K562 (cell line): ENCODE data around the gene FUT8. TPM values are rescaled to one million over a fixed set of nuclear protein-coding genes. Genes with fewer than 3 reads are reported as not detected.
A peak's percentile ranks its signal among the peaks of the same experiment; 100 is the strongest.

Source experiments
- ATAC-seq: fragments of 200-7000 bp; cut with Tn5 transposase; 3 replicates; pipeline ENCODE4 v1.9.1; 2020; ENCODE audit warnings: moderate library complexity
- BruUV-seq: library from RNA; stranded (reverse); fragments of 400-500 nt; replicated peaks from 2 replicates; lab custom pipeline; 2021; lab: Mats Ljungman, UMichigan
- CTCF ChIA-PET: fragments of 300-600 bp; formaldehyde crosslinking; extraction: SDS; loops from one replicate; lab custom pipeline; 2021; ENCODE audit warnings: low intra/inter-chr PET ratio; lab: Yijun Ruan, JAX
- POLR2A ChIA-PET: fragments of 300-600, 350-650 bp; sonication (Branson Sonifier 250); formaldehyde crosslinking; extraction: SDS; loops from one replicate; lab custom pipeline; 2021; ENCODE audit warnings: antibody characterized with exemption, inconsistent platforms; lab: Yijun Ruan, JAX
- DNase-seq, 4 experiments: peaks; one replicate each; pipeline versions ENCODE4 v3.0.0 to v3.0.0-alpha.2; 2011 to 2018; ENCODE audit warnings: low spot score in 3 of 4, mixed read lengths in 3 of 4; ENCODE audit errors: extremely low read depth in 1 of 4
- FAIRE-seq: peaks from 2 replicates; lab custom pipeline; 2011; peaks lifted over from hg19 to GRCh38; lab: Jason Lieb, UNC
- H2AFZ ChIP-seq: 2 replicates; pipeline ENCODE4 v1.6.0; 2011; ENCODE audit warnings: low read depth, low read length, control low read depth, inconsistent platforms
- H3K27ac ChIP-seq: fragments of 200-600 bp; 3 replicates; pipeline ENCODE4 v1.8.0; 2011; ENCODE audit warnings: low read depth, mild to moderate bottlenecking, control low read depth, inconsistent platforms, low read length, moderate library complexity, mixed read lengths; ENCODE audit errors: extremely low read depth
- H3K27me3 ChIP-seq, 2 experiments: fragments of 300-600 bp in 1 of 2; 2 replicates in 1 of 2; 3 replicates in 1 of 2; pipeline versions ENCODE4 v1.6.0 to v1.8.0; 2011; ENCODE audit warnings: inconsistent platforms in 2 of 2, low read length in 2 of 2, mild to moderate bottlenecking in 1 of 2, mixed read lengths in 1 of 2, moderate library complexity in 1 of 2; ENCODE audit not compliant: control insufficient read depth in 2 of 2, insufficient read depth in 2 of 2
- H3K36me3 ChIP-seq: fragments of 300-600 bp; 3 replicates; pipeline ENCODE4 v1.8.0; 2011; ENCODE audit warnings: mild to moderate bottlenecking, low read length, inconsistent platforms; ENCODE audit not compliant: control insufficient read depth, insufficient read depth
- H3K4me1 ChIP-seq, 2 experiments: fragments of 200-600 bp in 1 of 2; replicated peaks in 1 of 2; 2 replicates in 1 of 2; 3 replicates in 1 of 2; pipeline versions ENCODE4 v1.5.1 to v1.8.0; 2011; ENCODE audit warnings: inconsistent platforms in 2 of 2, low read length in 2 of 2, mild to moderate bottlenecking in 1 of 2, mixed read lengths in 1 of 2, moderate library complexity in 1 of 2; ENCODE audit not compliant: control insufficient read depth in 2 of 2, insufficient read depth in 2 of 2
- H3K4me2 ChIP-seq: 2 replicates; pipeline ENCODE4 v1.6.1; 2011; ENCODE audit warnings: low read length, control low read depth, inconsistent platforms, mixed read lengths; ENCODE audit not compliant: insufficient read depth
- H3K4me3 ChIP-seq: fragments of 200-600 bp; sonication (generic), shearing (Covaris generic); 2 replicates; pipeline ENCODE4 v1.5.1; 2016; ENCODE audit warnings: control low read depth, inconsistent platforms
- H3K79me2 ChIP-seq: fragments of 200-600 bp; 3 replicates; pipeline ENCODE4 v1.8.0; 2011; ENCODE audit warnings: low read length, inconsistent platforms; ENCODE audit not compliant: control insufficient read depth, insufficient read depth
- H3K9ac ChIP-seq, 2 experiments: 2 replicates each; pipeline versions ENCODE4 v1.6.0 to v1.6.1; 2011; ENCODE audit warnings: low read depth in 2 of 2, low read length in 2 of 2, control low read depth in 1 of 2, inconsistent platforms in 1 of 2, mild to moderate bottlenecking in 1 of 2, mixed read lengths in 1 of 2; ENCODE audit not compliant: insufficient read depth in 1 of 2
- H3K9me1 ChIP-seq: one replicate; pipeline ENCODE4 v1.6.0; 2011; ENCODE audit warnings: inconsistent platforms, mild to moderate bottlenecking, low read length, moderate library complexity; ENCODE audit not compliant: control insufficient read depth, insufficient read depth
- H3K9me3 ChIP-seq: replicated peaks from 2 replicates; pipeline ENCODE4 v1.5.1; 2011; ENCODE audit warnings: low read depth, low read length, inconsistent platforms; ENCODE audit not compliant: control insufficient read depth, insufficient read depth
- H4K20me1 ChIP-seq: replicated peaks from 2 replicates; pipeline ENCODE4 v1.6.1; 2011; ENCODE audit warnings: low read length, inconsistent platforms, mixed read lengths; ENCODE audit not compliant: control insufficient read depth, insufficient read depth
- ARID1B ChIP-seq: fragments of 450-650 bp; IDR thresholded peaks from 2 replicates; pipeline ENCODE4 v1.6.1; 2016; ENCODE audit warnings: antibody characterized with exemption, mild to moderate bottlenecking, inconsistent platforms
- ATF4 ChIP-seq: fragments of 450-650 bp; formaldehyde crosslinking; IDR thresholded peaks from 2 replicates; pipeline ENCODE4 v1.4.0; 2022; ENCODE audit warnings: mild to moderate bottlenecking, moderate library complexity
- ELF4 ChIP-seq: fragments of 450-650 bp; formaldehyde crosslinking; IDR thresholded peaks from 2 replicates; pipeline ENCODE4 v1.4.0; 2022; ENCODE audit warnings: missing genetic modification characterization
- GATA2 ChIP-seq: sonication (generic); formaldehyde crosslinking; IDR thresholded peaks from 2 replicates; pipeline ENCODE4 v1.4.0; 2020; ENCODE audit warnings: mild to moderate bottlenecking, missing genetic modification reagents
- GTF2A2 ChIP-seq: IDR thresholded peaks from 2 replicates; pipeline ENCODE4 v1.6.1; 2016; ENCODE audit warnings: mild to moderate bottlenecking, missing genetic modification characterization, missing compliant biosample characterization
- MEF2A ChIP-seq: IDR thresholded peaks from 2 replicates; pipeline ENCODE4 v1.6.1; 2011; ENCODE audit warnings: low read depth, mild to moderate bottlenecking, low read length, moderate library complexity; ENCODE audit not compliant: control insufficient read depth
- MEIS2 ChIP-seq: fragments of 450-650 bp; IDR thresholded peaks from 2 replicates; pipeline ENCODE4 v1.6.1; 2014; ENCODE audit warnings: mild to moderate bottlenecking; ENCODE audit not compliant: partially characterized antibody
- MNT ChIP-seq, 2 experiments: fragments of 450-650 bp; conservative IDR thresholded peaks; 2 replicates each; pipeline ENCODE4 v1.6.1; 2017; ENCODE audit warnings: mild to moderate bottlenecking in 2 of 2, moderate library complexity in 2 of 2
- MYBL2 ChIP-seq, 2 experiments: fragments of 450-650 bp in 1 of 2; sonication (generic) in 1 of 2; formaldehyde crosslinking in 1 of 2; IDR thresholded peaks; 2 replicates each; pipeline versions ENCODE4 v1.6.1 to v1.8.1; 2017 to 2022; ENCODE audit warnings: borderline replicate concordance in 1 of 2, inconsistent platforms in 1 of 2, low read depth in 1 of 2, mild to moderate bottlenecking in 1 of 2, missing genetic modification reagents in 1 of 2, moderate library complexity in 1 of 2
- NRF1 ChIP-seq, 2 experiments: fragments of 450-650 bp; IDR thresholded peaks in 1 of 2; conservative IDR thresholded peaks in 1 of 2; 2 replicates each; pipeline ENCODE4 v1.6.1; 2014; ENCODE audit warnings: mild to moderate bottlenecking in 2 of 2
- PKNOX1 ChIP-seq: fragments of 450-650 bp; IDR thresholded peaks from 2 replicates; pipeline ENCODE4 v1.6.1; 2016
- XRCC3 ChIP-seq: fragments of 450-650 bp; IDR thresholded peaks from 2 replicates; pipeline ENCODE4 v1.6.1; 2017; ENCODE audit warnings: mild to moderate bottlenecking, moderate library complexity
- ZNF146 ChIP-seq: IDR thresholded peaks from one replicate; pipeline ENCODE4 v1.6.1; 2018; ENCODE audit warnings: missing compliant biosample characterization; ENCODE audit not compliant: unreplicated experiment
- ZNF174 ChIP-seq: fragments of 250-450 bp; sonication (Bioruptor Pico); IDR thresholded peaks from 2 replicates; pipeline ENCODE4 v1.4.0; 2020; ENCODE audit warnings: mild to moderate bottlenecking
- ZNF311 ChIP-seq: fragments of 250-450 bp; sonication (Bioruptor Pico); IDR thresholded peaks from 2 replicates; pipeline ENCODE4 v1.4.0; 2020; ENCODE audit warnings: mild to moderate bottlenecking, moderate library complexity
- ZNF696 ChIP-seq: fragments of 250-450 bp; sonication (Bioruptor Pico); conservative IDR thresholded peaks from 2 replicates; pipeline ENCODE4 v1.4.0; 2020; ENCODE audit warnings: mild to moderate bottlenecking, moderate library complexity
- WGBS: fragments of 100-300 bp; shearing (Covaris generic); methylation state at CpG from one replicate; pipeline ENCODE4 v1.1.6; 2016; ENCODE audit warnings: low coverage, mixed read lengths; ENCODE audit not compliant: insufficient coverage; ENCODE audit errors: missing lambda C conversion rate; 5-methylcytosine and 5-hydroxymethylcytosine counted together
- in situ Hi-C: fragments of 300-500 bp; cut with MboI; formaldehyde crosslinking; loops from 4 replicates; pipeline ENCODE4 v1.15.0; 2018; ENCODE audit warnings: inconsistent platforms, mixed read lengths
- intact Hi-C: fragments of 100-400 bp; cut with micrococcal nuclease; formaldehyde crosslinking; loops from 2 replicates; pipeline ENCODE4 v1.14.2; 2022
- polyA plus RNA-seq, 8 experiments: library from polyadenylated mRNA; depleted of rRNA in 4 of 8; stranded (reverse) in 5 of 8; unstranded in 3 of 8; fragments of >200 nt; fragmentation: Nextera tagmentation in 2 of 8; fragmentation: Illumina TruSeq in 1 of 8; extraction: Ambion mirVana in 2 of 8; extraction: Trizol in 1 of 8; gene quantifications; 2 replicates each; pipeline versions ENCODE4 v1.2.1 to v1.2.3, GENCODE V29; 2011 to 2014; ENCODE audit warnings: inconsistent platforms in 1 of 8, missing spikeins in 1 of 8
- total RNA-seq, 7 experiments: library from RNA; depleted of rRNA in 6 of 7; stranded (reverse); fragments of >200 nt in 6 of 7; fragmentation: Illumina TruSeq in 2 of 7; extraction: Trizol in 2 of 7; gene quantifications; 2 replicates each; pipeline versions ENCODE4 v1.2.1 to v1.2.3, GENCODE V29; 2011 to 2021; ENCODE audit warnings: low replicate concordance in 1 of 7

The FUT8 gene
- total and polyA plus RNA-seq, 9 of the 15 experiments (the other 6 are each of a cell fraction or from before 2014, with no cell fraction given), result 4.1 to 15.2 (median 7.8) TPM

DNA sequence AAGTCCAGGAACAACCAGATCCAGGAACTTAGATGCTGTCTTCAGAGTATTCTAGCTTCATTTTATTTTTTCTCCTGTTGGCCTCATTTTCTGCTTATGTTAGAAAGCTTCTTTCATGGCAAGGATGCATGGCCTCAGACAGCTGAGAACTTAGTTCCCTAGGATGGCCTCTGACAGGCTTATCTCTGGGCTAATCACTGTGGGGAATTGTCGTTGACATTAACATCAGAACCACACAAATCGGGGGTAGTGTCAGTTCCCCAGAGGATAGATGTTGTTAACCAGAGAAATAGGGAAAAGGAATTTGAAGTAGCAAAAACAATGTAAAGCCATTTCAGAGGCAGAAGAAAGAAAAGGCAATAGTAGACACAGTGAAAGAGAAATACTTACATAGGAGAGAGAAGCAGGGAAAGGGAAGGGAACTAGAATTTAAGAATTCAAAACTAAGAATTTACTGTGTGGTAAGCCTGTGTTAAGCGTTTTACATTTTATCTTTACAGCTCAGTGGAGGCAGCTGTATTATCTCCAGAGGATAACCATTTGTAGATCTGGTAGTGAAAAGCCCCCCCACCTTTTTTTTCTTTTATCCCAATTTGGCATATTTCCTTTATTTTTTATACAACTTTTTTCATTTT is 21.8 kb downstream of the FUT8 start (continued):
- TF ChIP-seq ZNF311 (peak; percentile 36; the same call in 1 of the 2 replicates), ARID1B (peak; percentile 73), PKNOX1 (peak; percentile 68), MYBL2 (IDR thresholded peaks at IDR 0.05; ENCODE audit: low read depth) (no peak), MYBL2 (CRISPR knock-in tag; IDR thresholded peaks at IDR 0.05; ENCODE audit: borderline replicate concordance) (no peak)

DNA sequence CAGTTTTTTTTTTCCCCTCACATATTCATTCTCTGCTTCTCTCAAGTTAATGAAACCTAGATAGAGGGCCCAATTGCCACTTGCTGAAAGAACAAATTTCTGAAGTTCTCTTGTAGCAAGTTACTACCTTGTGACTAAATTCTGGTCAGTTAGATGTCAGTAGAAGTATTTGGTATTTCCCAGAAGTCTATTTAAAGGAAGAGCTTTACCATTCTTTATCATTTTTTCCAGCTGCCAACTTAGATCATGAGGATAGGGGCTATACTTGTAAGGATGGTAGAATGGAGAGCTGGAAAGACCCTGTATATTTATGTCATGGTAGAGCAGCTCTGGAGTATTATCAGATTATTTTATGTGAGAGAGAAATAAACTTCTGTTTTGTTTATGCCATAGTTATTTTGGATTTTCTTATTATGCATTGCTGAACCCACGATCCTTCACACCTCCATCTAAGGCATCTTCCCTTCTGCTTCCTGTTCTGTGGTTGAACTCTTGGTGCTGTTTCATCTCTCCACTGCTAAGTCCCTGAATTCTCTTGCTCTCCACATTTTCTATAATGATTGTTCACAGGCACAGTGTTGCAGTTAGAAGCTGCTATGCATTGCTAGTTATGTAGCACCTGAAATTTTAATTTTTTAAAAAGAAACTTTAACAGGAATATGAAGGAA is 25.9 kb downstream of the FUT8 start:
- intact Hi-C loops, result loop anchor here (2.0 to 5.0 kb wide), 2 partner anchors 16 to 44 kb away; no protein-coding TSS in a partner anchor
- Histone ChIP-seq H3K9me3 (no peaks in the 10 kb centered on the region; the same call in none of the 2 replicates), H3K9ac (peak overlapping the region in 1 of 2 experiments; percentile 49; a peak in 1 of 4 replicates), H3K4me2 (peak overlapping the region; percentile 36; the same call in 1 of the 2 replicates), H3K4me3 (no peak overlapping the region), H3K79me2 (peaks cover 29% of the 10 kb centered on the region), H3K27ac (peak overlapping the region; percentile 80), H3K27me3 (no peaks in the 10 kb centered on the region), H3K9me1 (no peaks in the 10 kb centered on the region), H3K36me3 (no peaks in the 10 kb centered on the region), H3K4me1 (peaks cover 6 to 50% of the 10 kb centered on the region in 2 experiments; a peak in 4 of 5 replicates), H4K20me1 (no peaks in the 10 kb centered on the region), H2AFZ (peak overlapping the region; percentile 72)
- no TSS peak for BruUV-seq
- 0% methylated on average over 1 of the region's 1 CpG for WGBS
- peak; percentile 55 for FAIRE-seq
- ChIA-PET POLR2A (interaction anchor here (0.6 to 1.4 kb wide), 2 partner anchors 10 to 1320 kb away, joined by 3 to 4 read pairs; no protein-coding TSS in a partner anchor), CTCF (no interaction called here)
- peak; percentile 69 for ATAC-seq
- peak in 3 of 4 experiments; percentile 8 to 66 (median 15) for DNase-seq
- in situ Hi-C loops, result no loop called here
- TF ChIP-seq GATA2 (0 out of 2 replicates have a peak, but pooled peaks have one; percentile 27), ELF4 (no peak), ATF4 (CRISPR knock-in tag) (no peak), MEIS2 (peak; percentile 28), MNT (conservative IDR thresholded peaks at IDR 0.05) (no peak), ZNF146 (no peak), ZNF174 (CRISPR knock-in tag) (no peak), XRCC3 (no peak), MEF2A (peak; percentile 21; the same call in 1 of the 2 replicates), NRF1 (conservative IDR thresholded peaks at IDR 0.05 in 1 of 2, IDR thresholded peaks at IDR 0.05 in 1 of 2) (no peak), GTF2A2 (no peak), ZNF696 (CRISPR knock-in tag) (no peak)
